ENCODE data around the gene SGTA. TPM values are rescaled to one million over a fixed set of nuclear protein-coding genes. Genes with fewer than 3 reads are reported as not detected.

SGTA gene
- polyA plus RNA-seq, 1 donor: 52.4 TPM

DNA sequence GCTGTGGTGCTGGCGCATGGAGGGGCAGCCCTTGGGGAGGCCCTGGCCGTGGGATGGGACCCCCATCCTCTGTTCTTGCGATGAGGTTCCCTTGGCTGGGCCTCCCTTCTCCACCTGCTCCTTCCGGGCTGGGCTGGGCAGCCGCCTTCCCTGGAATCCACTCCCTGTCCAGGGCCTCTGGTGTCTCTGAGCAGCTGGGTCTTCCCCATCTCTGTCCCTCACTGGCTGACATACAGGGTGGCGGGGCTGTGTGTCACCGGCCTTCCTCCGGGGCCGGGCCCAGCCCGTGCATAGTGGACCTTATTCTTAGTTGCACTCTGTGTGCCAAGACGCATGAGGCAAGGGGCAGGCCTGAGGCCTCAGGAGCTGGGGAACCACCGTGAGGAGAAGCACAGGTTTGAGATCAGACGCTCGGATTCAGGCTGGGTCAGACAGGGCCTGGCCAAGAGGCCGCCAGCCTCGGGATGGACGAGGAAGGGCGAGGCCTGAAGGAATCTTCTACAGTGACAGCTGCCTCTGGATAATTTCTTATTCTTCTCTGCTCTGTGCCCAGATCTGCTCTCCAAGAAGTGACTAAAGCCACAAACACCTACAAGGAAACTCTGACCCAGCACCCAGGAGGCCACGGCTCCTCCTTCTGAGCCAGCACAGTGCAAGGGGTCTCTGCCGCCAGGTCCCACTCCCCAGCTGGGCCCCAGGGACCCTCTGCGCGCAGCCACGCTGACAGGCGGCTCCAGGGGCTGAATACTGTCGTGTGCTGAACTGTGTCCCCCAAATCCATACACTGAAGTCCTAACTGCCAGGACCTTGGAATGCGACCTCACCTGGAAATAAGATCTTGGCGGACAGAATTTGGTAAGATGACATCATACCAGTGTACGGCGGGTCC is 11.0 kb downstream of the SGTA start:
- no peak for DNase-seq

DNA sequence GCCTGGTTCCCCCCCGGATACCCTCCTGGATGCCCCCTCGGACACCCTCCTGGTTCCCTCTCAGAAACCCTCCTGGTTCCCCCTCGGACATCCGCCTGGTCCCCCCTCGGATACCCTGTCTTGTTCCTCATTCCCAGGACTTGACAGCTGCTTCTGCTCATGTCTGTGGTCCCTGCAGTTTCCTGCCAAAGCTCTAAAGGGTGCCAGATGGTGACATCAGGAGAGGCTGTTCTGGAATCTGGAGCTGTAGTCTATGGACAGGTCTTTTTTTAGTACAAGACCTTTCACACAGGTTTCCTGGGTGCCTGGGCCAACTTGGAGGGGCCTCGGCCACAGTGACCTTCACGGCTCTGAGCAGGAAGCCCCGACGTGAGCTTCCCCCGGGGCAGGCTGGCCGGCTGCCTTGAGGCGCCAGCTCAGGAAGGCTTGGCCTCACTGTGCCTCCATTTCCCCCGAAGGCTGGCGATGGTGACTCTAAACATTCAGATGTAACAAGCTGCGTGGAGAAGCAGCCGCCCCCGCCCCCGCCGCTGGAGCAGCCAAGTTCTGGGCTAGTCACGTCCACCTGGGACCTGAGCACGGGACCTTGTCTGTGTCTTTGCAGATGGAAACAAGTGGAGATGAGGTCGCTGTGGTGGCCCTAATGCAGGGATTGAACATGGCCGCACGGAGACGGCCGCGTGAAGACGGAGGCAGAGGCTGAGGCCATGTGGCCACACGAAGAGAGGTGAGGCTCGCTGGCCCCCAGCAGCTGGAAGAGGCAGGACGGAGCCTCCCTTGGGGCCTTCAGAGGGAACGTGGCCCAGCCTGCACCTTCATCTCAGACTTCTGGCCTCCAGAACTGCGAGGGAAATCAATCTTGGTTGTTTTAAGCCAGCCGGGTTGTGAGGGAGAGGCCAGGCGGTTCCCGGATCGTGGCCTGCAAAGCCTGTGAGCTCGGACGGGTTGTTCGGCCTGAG is 12.7 kb downstream of the SGTA start:
- no peak for DNase-seq

DNA sequence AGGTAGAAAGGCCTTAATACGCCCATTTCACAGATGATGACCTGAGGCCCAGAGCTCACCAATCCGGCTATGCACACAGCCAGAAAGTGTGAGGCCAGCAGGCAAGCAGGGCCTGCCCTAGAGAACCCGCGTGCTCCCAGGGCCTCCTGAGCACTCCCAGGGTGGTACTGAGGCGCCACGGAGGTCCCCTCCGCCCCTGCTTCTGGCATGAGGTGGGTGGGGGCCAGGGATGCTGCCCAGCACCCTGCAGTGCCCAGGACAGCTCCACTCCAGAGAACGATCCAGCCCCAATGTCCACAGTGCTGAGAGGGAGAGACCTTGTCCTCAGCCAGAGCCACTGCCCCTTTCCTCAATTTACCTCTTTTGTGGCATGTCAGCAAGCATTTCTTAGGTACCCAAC is 13.9 kb downstream of the SGTA start:
- no peak for DNase-seq

DNA sequence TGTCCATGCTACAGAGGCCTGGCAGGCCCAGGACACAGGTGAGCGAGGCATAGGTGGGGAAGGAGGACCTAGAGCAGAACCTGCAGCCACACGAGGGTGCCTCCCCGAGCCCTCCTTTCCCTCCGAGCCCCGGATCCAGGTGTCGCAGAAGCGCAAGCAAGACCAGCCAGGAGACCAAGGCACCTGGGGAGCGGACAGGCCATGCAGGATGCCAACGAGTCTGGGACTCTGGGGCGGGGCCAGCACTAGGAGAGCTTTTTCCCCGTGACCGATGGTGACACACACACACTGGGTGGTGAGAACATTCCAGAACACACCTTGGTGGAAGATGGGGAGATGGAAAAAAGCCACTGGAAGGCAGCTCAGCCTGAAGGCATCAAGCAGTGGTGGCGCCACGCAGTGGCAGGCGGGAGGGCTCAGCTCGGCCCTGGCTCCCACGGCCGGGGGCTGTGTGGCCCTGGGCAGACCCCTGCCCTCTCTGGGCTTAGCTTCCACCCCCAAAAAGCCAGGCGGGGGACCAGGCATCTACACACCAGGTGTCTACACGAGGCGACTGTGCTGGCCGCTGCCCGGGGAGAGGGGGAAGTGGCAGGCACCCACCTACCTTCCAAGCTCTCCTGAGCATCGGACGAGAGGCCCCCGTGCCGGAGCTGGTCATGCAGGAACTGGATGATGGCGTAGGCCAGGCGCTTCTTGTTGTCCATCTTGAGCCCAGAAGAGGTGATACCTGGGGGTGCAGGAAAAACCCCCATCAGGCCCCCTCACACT is 14.5 kb downstream of the SGTA start:
- no peak for DNase-seq

DNA sequence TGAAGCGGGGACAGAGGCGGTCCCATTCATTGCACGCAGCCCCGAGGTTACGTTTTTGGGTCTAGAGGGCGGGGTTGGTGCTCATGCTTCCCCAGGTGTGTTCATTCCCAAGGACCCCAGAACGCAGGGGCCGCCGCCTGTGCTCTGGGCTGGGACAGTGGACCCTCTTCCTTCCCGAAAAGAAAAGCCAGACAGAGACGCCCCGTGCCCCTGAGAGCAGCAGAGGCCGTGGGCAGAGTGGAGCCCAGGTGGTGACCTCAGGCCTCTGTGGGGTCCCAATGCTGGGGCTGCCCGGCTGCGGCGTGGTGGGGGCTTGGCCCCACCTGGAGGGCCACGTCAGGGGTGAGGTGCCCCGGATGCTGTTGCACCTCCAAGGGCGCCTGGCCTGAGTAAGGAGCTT is 15.4 kb downstream of the SGTA start:
- DNase-seq: no peak

DNA sequence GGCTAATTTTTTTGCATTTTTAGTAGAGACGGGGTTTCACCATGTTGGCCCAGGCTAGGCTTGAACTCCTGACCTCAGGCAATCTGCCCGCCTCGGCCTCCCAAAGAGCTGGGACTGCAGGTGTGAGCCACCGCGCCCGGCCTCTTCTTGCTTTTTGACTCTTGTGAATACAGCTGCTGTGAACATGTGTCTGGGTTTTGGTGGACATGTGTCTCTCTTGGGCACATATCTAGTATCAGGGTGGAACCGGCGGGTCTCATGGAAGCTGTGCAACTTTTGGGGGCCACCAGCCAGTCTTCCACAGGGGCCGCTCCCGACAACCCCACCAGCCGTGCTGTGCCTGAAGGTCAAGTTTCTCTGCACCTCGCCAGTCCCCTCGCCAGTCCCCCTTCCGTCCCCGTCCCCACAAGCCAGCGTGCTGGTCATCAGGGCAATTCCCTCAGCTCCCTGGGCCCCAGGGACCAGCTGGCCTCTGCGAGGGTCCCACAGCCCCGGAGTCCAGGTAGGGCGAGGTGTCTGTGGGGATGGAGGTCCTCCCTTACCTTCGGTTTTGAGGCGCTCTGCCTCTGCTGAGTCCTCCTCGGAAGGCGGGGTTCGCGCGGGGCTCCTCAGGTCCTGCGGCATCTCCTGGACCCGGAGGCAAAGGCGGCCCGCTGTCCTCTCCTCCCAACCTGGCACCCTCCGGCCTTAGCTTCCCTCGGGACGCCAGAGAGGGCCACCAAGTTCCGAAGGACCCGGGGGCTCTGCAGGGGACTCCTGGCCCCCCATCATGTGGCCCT is 16.3 kb downstream of the SGTA start:
- DNase-seq: no peak

DNA sequence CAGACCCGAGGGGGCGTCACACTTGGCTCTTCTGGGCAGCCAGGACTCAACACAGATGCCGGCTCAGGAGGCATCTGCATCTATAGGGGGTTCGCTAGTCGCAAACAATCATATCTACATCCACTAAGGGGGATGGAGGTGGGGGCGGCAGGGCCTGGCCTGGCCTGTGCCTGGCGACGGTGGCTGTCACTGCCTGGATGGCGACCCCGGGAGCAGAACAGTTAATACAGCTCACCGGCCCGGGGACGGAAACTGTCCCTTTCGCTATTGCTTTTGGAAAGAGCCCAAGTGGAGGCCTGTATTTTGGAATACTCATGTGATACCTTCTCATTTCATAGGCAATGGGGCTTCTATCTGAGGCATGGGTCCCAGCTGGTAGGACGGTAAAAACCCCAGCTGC is 17.7 kb downstream of the SGTA start:
- no peak for DNase-seq

DNA sequence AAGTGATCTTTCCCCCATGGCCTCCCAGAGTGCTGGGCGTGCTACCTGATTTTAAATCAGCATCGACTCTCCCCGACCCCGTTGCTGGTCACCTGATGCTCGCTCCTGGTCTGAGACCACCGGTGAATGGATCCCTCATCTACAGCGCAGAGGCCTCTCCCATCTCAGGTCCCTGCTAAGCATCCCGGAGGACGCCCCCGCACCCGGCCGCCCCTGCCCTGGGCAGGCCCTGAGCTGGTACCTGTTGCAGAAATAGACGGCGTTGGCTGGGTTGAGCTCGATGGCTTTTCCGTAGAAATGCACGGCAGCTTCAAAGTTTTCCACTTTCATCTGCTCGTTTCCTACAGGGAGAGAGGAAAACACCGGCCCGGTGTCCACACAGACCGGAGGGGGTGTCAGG is 18.1 kb downstream of the SGTA start:
- no peak for DNase-seq

DNA sequence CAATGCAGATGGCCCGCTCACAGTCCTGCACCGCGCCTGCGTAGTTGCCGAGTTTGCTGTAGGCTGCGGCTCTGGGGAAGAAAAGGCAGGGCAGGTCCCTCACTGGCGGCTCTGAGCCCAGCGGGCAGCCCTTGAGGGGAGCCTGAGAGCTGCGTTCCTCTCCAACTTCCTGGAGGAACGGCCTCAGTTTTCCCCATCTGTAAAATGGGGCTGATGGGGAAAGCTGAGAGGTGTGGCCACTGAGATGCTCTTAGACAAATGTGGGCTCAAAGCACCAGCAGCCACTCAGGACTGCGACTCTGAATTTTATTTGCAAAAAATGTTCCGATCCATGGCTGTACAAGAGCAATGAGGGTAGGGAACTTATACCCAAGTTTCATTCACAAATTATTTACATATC is 19.4 kb downstream of the SGTA start:
- DNase-seq: no peak

DNA sequence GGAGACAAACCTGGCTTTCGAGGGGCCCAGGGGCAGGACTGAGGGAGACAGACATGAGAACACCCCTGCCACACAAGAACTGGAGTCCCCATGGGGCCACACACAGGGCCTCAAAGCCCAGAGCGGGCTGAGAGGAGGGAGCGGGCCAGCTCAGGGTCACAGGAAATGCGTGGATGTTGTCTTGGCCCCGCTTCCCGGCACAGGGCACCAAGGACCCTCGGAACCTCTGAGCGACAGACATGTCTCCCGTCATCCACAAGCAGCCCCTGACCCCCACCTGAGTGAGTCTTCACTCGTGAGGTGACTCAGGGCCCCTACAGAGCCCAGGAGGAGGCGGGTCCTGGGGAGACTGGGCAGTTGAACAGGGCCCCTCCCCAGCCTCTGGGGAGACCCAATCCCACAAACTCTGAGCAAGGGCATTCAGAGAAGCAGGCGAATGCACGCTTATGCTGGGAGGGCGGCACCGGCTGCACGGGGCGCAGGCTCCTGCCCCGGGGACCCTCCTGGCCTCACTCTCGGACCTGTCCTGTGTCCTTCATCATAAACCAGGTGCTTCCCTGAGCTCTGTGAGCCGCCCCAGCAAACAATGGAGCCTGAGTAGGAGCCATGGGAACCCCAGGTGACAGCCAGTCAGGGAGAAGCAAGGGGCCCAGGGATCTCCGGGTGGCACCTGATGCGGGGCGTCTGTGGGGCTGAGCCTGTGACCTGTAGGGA is 20.1 kb downstream of the SGTA start:
- DNase-seq: no peak

DNA sequence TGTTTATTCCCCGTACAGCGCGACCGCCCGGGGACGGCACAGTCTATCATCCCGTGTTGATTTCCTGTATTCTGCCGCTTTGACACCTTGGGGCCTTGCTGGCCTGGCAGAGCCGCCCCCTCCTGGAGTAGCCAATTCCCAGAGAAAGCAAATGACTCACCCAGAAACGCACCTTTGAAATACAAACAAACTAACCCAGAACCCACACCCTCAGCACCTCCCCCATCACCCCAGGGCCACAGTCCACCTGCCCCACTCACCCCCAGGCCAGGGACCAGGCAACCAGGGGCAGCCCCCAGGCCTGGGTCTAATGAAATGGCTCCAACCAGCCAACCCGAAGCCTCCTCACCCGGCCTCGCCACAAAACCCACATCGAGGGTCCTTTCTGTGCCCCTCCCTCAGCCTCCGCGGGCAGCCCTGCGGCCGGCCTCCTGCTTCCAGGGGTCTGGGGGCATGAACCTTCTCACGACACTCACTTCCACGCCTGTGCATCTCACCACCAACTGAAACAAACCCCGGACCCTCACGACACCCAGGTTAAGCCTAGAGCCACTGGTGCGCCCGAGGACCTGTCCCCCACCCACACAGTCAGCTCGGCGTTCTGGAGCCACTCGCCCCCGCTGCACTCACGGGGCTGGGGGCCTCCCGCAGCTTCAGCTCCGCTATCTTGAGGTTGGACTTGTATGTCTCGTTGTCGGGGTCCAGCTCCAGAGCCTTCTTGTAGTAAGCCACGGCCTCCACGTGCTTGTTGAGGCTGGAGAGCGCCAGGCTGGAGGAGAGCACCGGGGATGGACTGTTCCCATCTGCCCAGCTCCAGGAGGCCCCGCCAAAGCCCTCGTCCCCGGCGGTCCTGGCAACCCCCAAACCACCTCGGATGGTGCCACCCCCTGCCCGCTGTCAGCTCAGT is 20.9 kb downstream of the SGTA start:
- DNase-seq: no peak

DNA sequence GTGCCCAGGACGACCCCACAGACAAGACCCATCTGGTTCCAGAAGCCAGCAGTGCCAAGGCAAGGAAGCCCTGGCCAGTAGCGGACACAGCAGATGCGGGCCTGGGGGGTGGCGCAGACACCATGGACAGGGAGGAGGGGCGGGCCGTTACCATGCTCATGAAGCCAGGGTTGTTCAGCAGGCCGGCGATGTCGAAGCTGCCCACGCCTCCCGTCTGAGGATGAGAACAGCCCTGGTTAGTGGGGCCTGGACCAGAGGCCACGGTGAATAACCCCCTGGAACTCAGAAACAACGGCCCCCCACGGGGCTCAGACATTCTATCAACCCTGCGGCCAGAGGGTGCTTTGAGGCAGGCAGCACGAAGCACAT is 21.8 kb downstream of the SGTA start:
- no peak for DNase-seq

DNA sequence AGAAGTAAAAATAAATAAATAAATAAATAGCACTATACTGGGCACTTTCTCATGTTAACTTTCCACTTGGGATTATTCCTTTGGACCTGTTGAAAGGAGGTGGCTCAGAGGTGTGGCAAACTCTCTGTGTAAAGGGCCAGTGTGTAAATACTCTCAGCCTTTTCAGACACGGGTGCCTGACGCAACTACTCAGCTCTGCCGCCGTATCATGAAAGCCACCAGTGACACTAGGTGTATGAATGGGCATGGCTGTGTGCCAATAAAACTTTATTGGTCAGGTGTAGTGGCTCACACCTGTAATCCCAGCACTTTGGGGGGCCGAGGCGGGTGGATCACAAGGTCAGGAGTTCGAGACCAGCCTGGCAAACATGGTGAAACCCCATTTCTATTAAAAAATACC is 23.1 kb downstream of the SGTA start:
- no peak for DNase-seq

DNA sequence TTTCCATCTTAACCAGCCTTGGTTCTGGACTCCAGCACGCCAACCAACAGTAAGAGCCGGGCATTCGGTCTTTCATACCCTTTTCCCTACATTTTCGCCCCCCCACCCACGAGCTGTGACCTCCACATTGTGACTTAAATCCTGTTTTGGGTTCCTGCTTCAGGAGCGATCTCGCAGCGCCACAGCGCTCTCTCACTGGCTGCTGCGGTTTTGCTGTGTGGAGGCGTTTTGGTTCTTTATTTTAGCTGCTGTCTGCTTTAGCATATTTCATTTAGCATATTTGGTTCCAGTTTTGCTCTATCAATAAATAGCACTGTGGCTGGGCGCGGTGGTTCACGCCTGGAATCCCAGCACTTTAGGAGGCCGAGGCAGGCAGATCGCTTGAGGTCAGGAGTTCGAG is 23.7 kb downstream of the SGTA start:
- no peak for DNase-seq

DNA sequence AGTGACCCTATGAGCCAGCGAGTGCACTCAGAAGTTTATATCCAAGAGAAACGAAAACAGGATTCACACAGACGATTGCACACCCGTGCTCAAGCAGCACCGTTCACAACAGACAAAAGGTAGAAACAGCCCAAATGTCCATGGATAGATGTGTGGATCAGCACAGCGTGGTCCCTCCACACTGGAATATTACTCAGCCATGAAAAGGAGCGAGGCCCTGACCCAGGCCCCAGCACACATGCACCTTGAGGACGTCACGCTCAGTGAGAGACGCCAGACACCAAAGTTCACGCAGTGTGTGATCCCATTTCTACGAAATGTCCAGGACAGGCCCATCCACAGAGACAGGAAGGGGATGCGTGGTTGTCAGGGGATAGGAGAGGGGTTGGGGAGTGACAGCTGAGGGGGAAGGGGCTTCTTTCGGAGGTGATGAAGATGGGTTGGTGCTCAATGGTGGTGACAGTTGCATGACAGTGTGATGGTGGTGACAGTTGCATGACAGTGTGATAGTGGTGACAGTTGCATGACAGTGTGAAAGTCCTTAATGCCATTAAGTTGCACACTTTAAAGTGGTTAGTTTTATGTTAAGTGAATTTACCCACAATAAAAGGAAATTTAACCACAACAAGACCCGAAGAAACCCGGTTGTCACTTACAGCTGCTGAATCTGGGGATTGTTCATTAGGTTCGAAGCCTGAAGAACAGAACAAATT is 24.3 kb downstream of the SGTA start:
- DNase-seq: no peak

DNA sequence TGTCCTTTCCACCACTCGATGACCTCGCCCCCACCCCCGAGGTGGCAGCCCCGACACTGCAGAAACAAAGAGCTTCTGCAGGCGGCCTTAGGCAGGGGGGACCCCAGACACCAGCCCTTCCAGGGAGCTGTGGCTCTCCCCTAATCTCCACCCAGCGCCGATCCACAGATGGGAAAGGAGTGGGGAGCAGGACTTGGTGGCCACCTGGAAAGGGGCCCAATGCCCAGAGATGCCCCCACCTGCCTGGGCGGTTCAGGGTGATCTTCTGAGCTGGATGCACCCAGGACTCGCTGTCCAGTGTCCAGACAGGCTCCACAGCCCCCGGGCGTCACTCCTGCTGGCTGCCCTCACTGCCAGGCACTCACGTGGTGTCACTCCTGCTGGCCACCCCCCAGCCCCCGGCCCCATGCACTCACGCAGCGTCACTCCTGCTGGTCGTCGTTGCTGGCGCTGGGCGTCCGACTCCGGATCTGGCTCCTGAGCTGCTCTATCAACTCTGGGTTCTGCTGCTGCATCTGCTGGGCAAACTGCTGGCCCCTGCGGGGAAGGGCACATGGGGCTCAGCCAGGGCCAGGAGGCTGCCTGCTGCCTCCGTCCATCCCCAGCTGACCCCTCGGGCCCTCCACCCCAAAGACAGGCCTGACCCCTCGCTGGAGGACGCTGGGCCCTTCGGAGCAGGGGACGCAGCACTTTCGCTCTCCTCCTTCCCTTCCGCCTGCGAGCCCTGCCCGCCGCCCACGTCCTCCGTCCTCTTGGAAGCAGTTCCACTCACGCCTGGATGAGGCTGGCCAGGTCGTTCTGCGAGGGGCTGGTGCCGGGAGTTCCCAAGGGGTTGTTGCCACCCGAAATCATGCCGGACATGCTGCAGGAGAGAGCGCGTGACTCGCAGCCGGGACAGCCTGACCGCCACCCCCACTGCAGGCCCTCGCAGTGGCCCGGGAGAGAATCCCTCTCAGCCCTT is 25.9 kb downstream of the SGTA start:
- no peak for DNase-seq

DNA sequence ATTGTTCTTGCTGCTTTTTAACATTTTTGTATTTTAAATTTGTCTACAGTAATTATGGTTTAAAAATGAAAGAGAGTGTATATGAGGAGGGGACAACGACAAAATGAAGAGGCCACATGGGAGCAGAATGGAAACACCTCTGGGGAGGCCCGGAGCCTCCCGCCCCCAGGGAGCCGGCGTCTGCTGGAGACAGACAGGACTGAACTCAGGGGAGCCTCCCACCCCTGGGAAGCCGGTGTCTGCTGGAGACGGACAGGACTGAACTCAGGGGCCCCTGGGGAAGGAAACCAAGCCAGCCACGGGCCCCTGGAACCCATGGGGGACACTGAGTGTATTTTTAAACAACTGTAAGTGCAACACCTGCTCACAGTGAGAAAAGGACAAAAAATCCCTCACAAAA is 26.6 kb downstream of the SGTA start:
- DNase-seq: no peak

DNA sequence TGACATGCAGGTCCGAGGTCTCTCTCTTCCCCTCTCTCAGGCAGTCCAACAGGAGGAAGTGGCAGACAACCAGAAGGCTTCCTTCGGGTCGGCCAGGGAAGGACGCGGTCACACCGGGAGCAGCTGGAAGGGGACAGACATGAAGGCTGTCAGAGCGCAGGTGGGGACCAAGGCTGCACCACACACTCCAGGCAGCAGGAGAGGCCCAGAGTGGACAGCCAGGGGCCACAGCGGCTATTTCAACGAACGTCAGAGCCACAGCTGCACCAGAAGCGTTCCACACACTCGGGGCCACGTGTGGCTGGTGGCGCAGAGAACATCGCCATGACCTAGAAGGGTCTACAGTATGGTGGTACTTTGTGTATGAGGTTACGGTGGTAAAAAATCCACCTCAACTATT is 27.3 kb downstream of the SGTA start:
- DNase-seq: no peak
